A549 (cell line): ENCODE results near the gene UBE2O. TPM values are rescaled to one million over a fixed set of nuclear protein-coding genes. Genes with fewer than 3 reads are reported as not detected.
A peak's percentile ranks its signal among the peaks of the same experiment; 100 is the strongest.

ENCODE experiments used
- ATAC-seq, 2 experiments: fragments of 200-7000 bp in 1 of 2; fragments of >200 bp in 1 of 2; cut with Nextera tagmentation in 1 of 2; cut with Tn5 transposase in 1 of 2; 3 replicates each; pipeline versions ENCODE4 v1.8.0 to v1.9.1; 2018 to 2020; ENCODE audit warnings: mild to moderate bottlenecking in 1 of 2, moderate library complexity in 1 of 2
- CTCF ChIA-PET: fragments of 300-600 bp; sonication (Branson Sonifier 250); formaldehyde crosslinking; extraction: SDS; loops from one replicate; lab custom pipeline; 2021; ENCODE audit warnings: antibody characterized with exemption, inconsistent platforms; lab: Yijun Ruan, JAX
- POLR2A ChIA-PET: fragments of 350-600 bp; formaldehyde crosslinking; extraction: SDS; loops from one replicate; lab custom pipeline; 2021; ENCODE audit warnings: antibody characterized with exemption, inconsistent platforms; lab: Yijun Ruan, JAX
- DNase-seq, 2 experiments: peaks; one replicate each; pipeline versions ENCODE4 v3.0.0 to v3.0.0-alpha.2; 2011 to 2016; ENCODE audit warnings: low read depth in 1 of 2, low spot score in 1 of 2
- FAIRE-seq: peaks from 2 replicates; lab custom pipeline; 2011; peaks lifted over from hg19 to GRCh38; lab: Jason Lieb, UNC
- H3K27ac ChIP-seq, 2 experiments: fragments of >200 bp; sonication (Bioruptor Twin); formaldehyde crosslinking; 3 replicates each; pipeline ENCODE4 v1.5.1; 2016 to 2017
- H3K4me1 ChIP-seq: fragments of >200 bp; sonication (Bioruptor Twin); formaldehyde crosslinking; 3 replicates; pipeline ENCODE4 v1.6.1; 2016
- H3K4me2 ChIP-seq: fragments of >200 bp; sonication (Bioruptor Twin); formaldehyde crosslinking; 3 replicates; pipeline ENCODE4 v1.6.1; 2016
- H3K4me3 ChIP-seq: fragments of >200 bp; sonication (Bioruptor Twin); formaldehyde crosslinking; 3 replicates; pipeline ENCODE4 v1.5.1; 2016
- H3K9me3 ChIP-seq: fragments of >200 bp; sonication (Bioruptor Twin); formaldehyde crosslinking; 3 replicates; pipeline ENCODE4 v1.6.1; 2016
- BCL3 ChIP-seq: fragments of >200 bp; sonication (Bioruptor Twin); formaldehyde crosslinking; IDR thresholded peaks from 3 replicates; pipeline ENCODE4 v1.6.1; 2016
- BHLHE40 ChIP-seq: IDR thresholded peaks from 2 replicates; pipeline ENCODE4 v1.6.1; 2012; ENCODE audit warnings: low read depth, low read length, inconsistent platforms
- CBX8 ChIP-seq: fragments of 200-600 bp; sonication (generic); IDR thresholded peaks from 2 replicates; pipeline ENCODE4 v1.6.1; 2016
- CTCF ChIP-seq: fragments of >200 bp; sonication (Bioruptor Twin); formaldehyde crosslinking; IDR thresholded peaks from 3 replicates; pipeline ENCODE4 v1.5.1; 2016
- EP300 ChIP-seq, 2 experiments: fragments of >200 bp; sonication (Bioruptor Twin); formaldehyde crosslinking; IDR thresholded peaks; 2 replicates in 1 of 2; 3 replicates in 1 of 2; pipeline ENCODE4 v1.6.1; 2016 to 2017
- ESRRA ChIP-seq: fragments of 150-350 bp; IDR thresholded peaks from 2 replicates; pipeline ENCODE4 v1.6.1; 2014; ENCODE audit warnings: mild to moderate bottlenecking, low read length, borderline replicate concordance
- FOSB ChIP-seq: fragments of 250-450 bp; sonication (Bioruptor Pico); IDR thresholded peaks from 2 replicates; pipeline ENCODE4 v1.5.0; 2020; ENCODE audit warnings: mild to moderate bottlenecking, moderate library complexity
- FOXS1 ChIP-seq: fragments of 250-450 bp; sonication (Bioruptor Pico); IDR thresholded peaks from 2 replicates; pipeline ENCODE4 v1.5.0; 2020; ENCODE audit warnings: mild to moderate bottlenecking, moderate library complexity
- HOXA7 ChIP-seq: fragments of 250-450 bp; sonication (Bioruptor Pico); IDR thresholded peaks from 2 replicates; pipeline ENCODE4 v1.5.0; 2020; ENCODE audit warnings: mild to moderate bottlenecking, moderate library complexity
- JUN ChIP-seq, 2 experiments: fragments of >200 bp; sonication (Bioruptor Twin); formaldehyde crosslinking; IDR thresholded peaks; 2 replicates in 1 of 2; 3 replicates in 1 of 2; pipeline ENCODE4 v1.6.1; 2016 to 2017
- KDM1A ChIP-seq: fragments of 200-600 bp; sonication (generic); IDR thresholded peaks from 2 replicates; pipeline ENCODE4 v1.6.1; 2016; ENCODE audit warnings: low read depth, mild to moderate bottlenecking
- MAX ChIP-seq: IDR thresholded peaks from 2 replicates; pipeline ENCODE4 v1.6.1; 2012
- MYC ChIP-seq: IDR thresholded peaks from 2 replicates; pipeline ENCODE4 v1.6.1; 2012; ENCODE audit warnings: mild to moderate bottlenecking, inconsistent platforms, low read length, improper control_type of control experiment, borderline replicate concordance
- NFE2L2 ChIP-seq: fragments of 150-350 bp; conservative IDR thresholded peaks from 2 replicates; pipeline ENCODE4 v1.6.1; 2014; ENCODE audit warnings: low read length
- PBX3 ChIP-seq: IDR thresholded peaks from 2 replicates; pipeline ENCODE4 v1.6.1; 2012
- POLR2AphosphoS2 ChIP-seq: conservative IDR thresholded peaks from 2 replicates; pipeline ENCODE4 v1.6.1; 2012; ENCODE audit warnings: low read length, improper control_type of control experiment, inconsistent platforms
- RAD21 ChIP-seq, 2 experiments: fragments of >200 bp in 1 of 2; sonication (Bioruptor Twin) in 1 of 2; formaldehyde crosslinking in 1 of 2; IDR thresholded peaks in 1 of 2; conservative IDR thresholded peaks in 1 of 2; 2 replicates in 1 of 2; 3 replicates in 1 of 2; pipeline ENCODE4 v1.6.1; 2012 to 2018; ENCODE audit warnings: inconsistent platforms in 1 of 2
- RCOR1 ChIP-seq: fragments of 150-350 bp; IDR thresholded peaks from 2 replicates; pipeline ENCODE4 v1.6.1; 2014; ENCODE audit warnings: antibody characterized with exemption, low read length, low read depth
- RNF2 ChIP-seq: fragments of 200-600 bp; sonication (generic); IDR thresholded peaks from 2 replicates; pipeline ENCODE4 v1.6.1; 2016; ENCODE audit warnings: low read depth, mild to moderate bottlenecking, antibody characterized with exemption, moderate library complexity, borderline replicate concordance
- SREBF2 ChIP-seq: fragments of 450-650 bp; IDR thresholded peaks from 2 replicates; pipeline ENCODE4 v1.6.1; 2014; ENCODE audit warnings: mild to moderate bottlenecking, moderate library complexity
- ZFP36 ChIP-seq: fragments of 450-650 bp; IDR thresholded peaks from 2 replicates; pipeline ENCODE4 v1.6.1; 2014; ENCODE audit warnings: borderline replicate concordance; ENCODE audit not compliant: partially characterized antibody
- WGBS: methylation state at CpG from one replicate; pipeline ENCODE4 v1.1.6; 2017; ENCODE audit errors: missing lambda C conversion rate; 5-methylcytosine and 5-hydroxymethylcytosine counted together
- polyA plus RNA-seq, 4 experiments: library from polyadenylated mRNA; depleted of rRNA in 3 of 4; stranded (reverse); fragments of >200 nt; fragmentation: RNase III in 1 of 4; extraction: RNeasy Plus Mini Kit Qiagen cat#74134 plus additional on column Dnase treatment in 1 of 4; gene quantifications; 2 replicates in 3 of 4; 3 replicates in 1 of 4; pipeline ENCODE4 v1.2.3, GENCODE V29; 2011 to 2017

UBE2O gene
- polyA plus RNA-seq, 2 of the 4 experiments (the other 2 are of a cell fraction) = 22.0 to 25.7 TPM

GRCh38 chr17:76451506-76451905, 1.4 kb downstream of the UBE2O start:
- peak overlapping the region; percentile 88 for H3K4me2 ChIP-seq
- peak overlapping the region in 1 of 2 experiments; percentile 94; a peak in 4 of 6 replicates for H3K27ac ChIP-seq
- ATAC-seq (no peak), FAIRE-seq (no peak), DNase-seq (no peak)
- no peak for TF ChIP-seq CTCF
- TF ChIP-seq FOSB (CRISPR knock-in tag) = no peak
- TF ChIP-seq JUN (IDR thresholded peaks at IDR 0.05) = no peak
- TF ChIP-seq RCOR1 = no peak
- TF ChIP-seq CBX8 = no peak
- TF ChIP-seq SREBF2 = no peak
- no peak for TF ChIP-seq MYC
- no peak for TF ChIP-seq POLR2AphosphoS2
- no peak for TF ChIP-seq MAX
- no peak for TF ChIP-seq HOXA7 (CRISPR knock-in tag)
- no peak for TF ChIP-seq ZFP36
- no peak for TF ChIP-seq FOXS1 (CRISPR knock-in tag)
- TF ChIP-seq EP300 (IDR thresholded peaks at IDR 0.05) = no peak
- TF ChIP-seq RNF2 = no peak
- no peak for TF ChIP-seq KDM1A
- H3K9me3 ChIP-seq = no peaks in the 10 kb centered on the region
- peak overlapping the region; percentile 84 for H3K4me3 ChIP-seq
- ChIA-PET POLR2A (interaction anchor here (1.2 kb wide), 1 partner anchor 35 kb away, joined by 3 read pairs; no protein-coding TSS in a partner anchor), CTCF (interaction anchor here (0.6 to 41.7 kb wide), 8 partner anchors 8 to 98 kb away, joined by 3 to 1994 read pairs (median 8); partner anchors contain the start of genes AANAT, RHBDF2 and SPHK1)
- H3K4me1 ChIP-seq = peaks cover 40% of the 10 kb centered on the region
- WGBS = 77% methylated on average over 6 of the region's 6 CpGs

- WGBS = 90% methylated on average over 6 of the region's 6 CpGs
- Histone ChIP-seq H3K4me1 (peaks cover 63% of the 10 kb centered on the region), H3K27ac (peak overlapping the region in 1 of 2 experiments; percentile 89; a peak in 3 of 6 replicates), H3K9me3 (no peaks in the 10 kb centered on the region), H3K4me2 (peak overlapping the region; percentile 86; the same call in 1 of the 3 replicates)
- DNase-seq = no peak
- ATAC-seq = no peak
- no peak for FAIRE-seq
- no peak for TF ChIP-seq CTCF
- no peak for TF ChIP-seq RCOR1
- TF ChIP-seq BCL3 = no peak
- TF ChIP-seq BHLHE40 = no peak
- TF ChIP-seq RAD21 (conservative IDR thresholded peaks at IDR 0.05 in 1 of 2, IDR thresholded peaks at IDR 0.05 in 1 of 2) = no peak
- no peak for TF ChIP-seq PBX3
- TF ChIP-seq JUN (IDR thresholded peaks at IDR 0.05) = no peak
- TF ChIP-seq ZFP36 = no peak
- TF ChIP-seq NFE2L2 = no peak
- TF ChIP-seq POLR2AphosphoS2 = no peak
- TF ChIP-seq ESRRA = no peak
- TF ChIP-seq, all 56 proteins: peak for 0
- POLR2A ChIA-PET = no interaction called here
- no peak overlapping the region for H3K4me3 ChIP-seq
- CTCF ChIA-PET = interaction anchor here (0.6 to 41.7 kb wide), 10 partner anchors 10 to 213 kb away, joined by 3 to 1994 read pairs (median 8); partner anchors contain the start of genes AANAT, RHBDF2 and SPHK1
These were observed 3.8 kb downstream of the UBE2O start for GRCh38 chr17:76449126-76449525.
